ENCODE results near the gene SLC8A2. TPM values are rescaled to one million over a fixed set of nuclear protein-coding genes. Genes with fewer than 3 reads are reported as not detected.
A peak's percentile ranks its signal among the peaks of the same experiment; 100 is the strongest.

The SLC8A2 gene
- total and polyA plus RNA-seq, 11 donors = 0.08 to 0.67 (median 0.29) TPM; not detected in 4

- peak in 1 of 4 donors; percentile 38 for ATAC-seq
- Histone ChIP-seq H3K4me3 (no peak overlapping the region), H3K36me3 (peaks cover 0 to 53% (median 14%) of the 10 kb centered on the region in 9 donors), H3K27me3 (no peaks in the 10 kb centered on the region), H3K27ac (peak overlapping the region in 10 of 12 donors; percentile 57 to 99 (median 79)), H3K4me1 (peaks cover 21 to 85% (median 64%) of the 10 kb centered on the region in 12 donors), H3K9me3 (no peaks in the 10 kb centered on the region)
- intact Hi-C loops (cut with DNase I) = no loop called here
- no peak for DNase-seq
- WGBS, 4 donors = 43 to 72% (median 65%) methylated on average over 4 to 11 of the region's 11 CpGs
- TF ChIP-seq CTCF (IDR thresholded peaks at IDR 0.05) (peak in 3 of 12 donors; percentile 11 to 36 (median 23)), POLR2A (IDR thresholded peaks at IDR 0.05) (no peak)
These were observed 36.3 kb upstream of the SLC8A2 start for GRCh38 chr19:47507924-47508553.

GRCh38 chr19:47507012-47507411 lies 35.3 kb upstream of the SLC8A2 start:
- H3K9me3 ChIP-seq = no peaks in the 10 kb centered on the region
- peak overlapping the region in 1 of 12 donors; percentile 2 for H3K4me3 ChIP-seq
- intact Hi-C loops (cut with DNase I) = no loop called here
- H3K4me1 ChIP-seq = peaks cover 15 to 75% (median 55%) of the 10 kb centered on the region in 12 donors
- TF ChIP-seq POLR2A (IDR thresholded peaks at IDR 0.05) (no peak), CTCF (IDR thresholded peaks at IDR 0.05) (no peak)
- DNase-seq (peak in 3 of 5 donors; percentile 65 to 71 (median 68)), ATAC-seq (peak; percentile 71 to 94 (median 88))
- no peaks in the 10 kb centered on the region for H3K27me3 ChIP-seq
- peak overlapping the region; percentile 11 to 99 (median 77) for H3K27ac ChIP-seq
- 32 to 47% (median 40%) methylated on average over 6 of the region's 6 CpGs for WGBS, 4 donors
- peaks cover 0 to 62% (median 23%) of the 10 kb centered on the region in 9 donors for H3K36me3 ChIP-seq

GRCh38 chr19:47506459-47506858 lies 34.8 kb upstream of the SLC8A2 start:
- no peaks in the 10 kb centered on the region for H3K27me3 ChIP-seq
- peak overlapping the region; percentile 11 to 99 (median 77) for H3K27ac ChIP-seq
- peaks cover 14 to 69% (median 49%) of the 10 kb centered on the region in 12 donors for H3K4me1 ChIP-seq
- TF ChIP-seq POLR2A (IDR thresholded peaks at IDR 0.05) = no peak
- TF ChIP-seq CTCF (IDR thresholded peaks at IDR 0.05) = no peak
- intact Hi-C loops (cut with DNase I) = no loop called here
- H3K9me3 ChIP-seq = no peaks in the 10 kb centered on the region
- 54 to 83% (median 63%) methylated on average over 1 to 8 of the region's 8 CpGs for WGBS, 4 donors
- H3K36me3 ChIP-seq = peaks cover 0 to 68% (median 28%) of the 10 kb centered on the region in 9 donors
- H3K4me3 ChIP-seq = peak overlapping the region in 1 of 12 donors; percentile 2
- peak in 1 of 5 donors; percentile 38 for DNase-seq
- ATAC-seq = peak; percentile 29 to 65 (median 44)

GRCh38 chr19:47505506-47505905 lies 33.8 kb upstream of the SLC8A2 start:
- intact Hi-C loops (cut with DNase I) = no loop called here
- no peaks in the 10 kb centered on the region for H3K27me3 ChIP-seq
- peaks cover 5 to 60% (median 40%) of the 10 kb centered on the region in 12 donors for H3K4me1 ChIP-seq
- no peaks in the 10 kb centered on the region for H3K9me3 ChIP-seq
- peak overlapping the region in 1 of 12 donors; percentile 86 for H3K27ac ChIP-seq
- TF ChIP-seq CTCF (IDR thresholded peaks at IDR 0.05) = no peak
- peak in 1 of 5 donors; percentile 19 for DNase-seq
- no peak for ATAC-seq
- H3K36me3 ChIP-seq = peaks cover 0 to 72% (median 38%) of the 10 kb centered on the region in 9 donors
- WGBS, 4 donors = 85 to 97% (median 89%) methylated on average over 6 of the region's 6 CpGs
- H3K4me3 ChIP-seq = no peak overlapping the region
